H1 (cell line): ENCODE data around the gene PLEKHA4.

ENCODE experiments used
- BACH1 ChIP-seq: IDR thresholded peaks from 2 replicates; pipeline ENCODE4 v1.6.1; 2012; ENCODE audit warnings: low read length, improper control_type of control experiment
- CEBPB ChIP-seq: IDR thresholded peaks from 2 replicates; pipeline ENCODE4 v1.6.1; 2012; ENCODE audit warnings: low read depth, low read length
- CHD1 ChIP-seq: IDR thresholded peaks from 2 replicates; pipeline ENCODE4 v1.6.1; 2012; ENCODE audit warnings: low read depth, low read length, improper control_type of control experiment
- EZH2 ChIP-seq: fragments of 200-600 bp; sonication (generic); IDR thresholded peaks from 2 replicates; pipeline ENCODE4 v1.7.1; 2012; ENCODE audit warnings: low read depth, mild to moderate bottlenecking, moderate library complexity, low read length, inconsistent platforms; ENCODE audit not compliant: severe bottlenecking
- POLR2AphosphoS5 ChIP-seq: IDR thresholded peaks from 2 replicates; pipeline ENCODE4 v1.6.1; 2011; ENCODE audit warnings: low read depth, low read length
- RFX5 ChIP-seq: IDR thresholded peaks from 2 replicates; pipeline ENCODE4 v1.6.1; 2011; ENCODE audit warnings: low read depth, low read length, improper control_type of control experiment, borderline replicate concordance
- SUZ12 ChIP-seq: fragments of 200-600 bp; sonication (generic); IDR thresholded peaks from 2 replicates; pipeline ENCODE4 v1.6.1; 2012; ENCODE audit warnings: mild to moderate bottlenecking, inconsistent platforms, low read length, moderate library complexity, mixed read lengths
- TAF7 ChIP-seq: optimal IDR thresholded peaks from 2 replicates; pipeline ENCODE3; 2011; ENCODE audit warnings: low read depth, mild to moderate bottlenecking, inconsistent platforms, low read length, moderate library complexity, borderline replicate concordance
- ZNF274 ChIP-seq: IDR thresholded peaks from 2 replicates; pipeline ENCODE4 v1.7.0; 2012; ENCODE audit warnings: low read length, borderline replicate concordance; ENCODE audit errors: extremely low read depth
- TF ChIP-seq, protein P1 (sequence below), 3 experiments: IDR thresholded peaks; 1 replicate in 2 of 3; 2 replicates in 1 of 3; pipeline versions ENCODE4 v1.5.1 to v1.6.1; 2011; ENCODE audit warnings: low read length in 3 of 3, mild to moderate bottlenecking in 3 of 3, inconsistent platforms in 2 of 3, low read depth in 1 of 3, moderate library complexity in 1 of 3; ENCODE audit not compliant: insufficient read depth in 1 of 3; ENCODE audit errors: control extremely low read depth in 1 of 3

DNA sequence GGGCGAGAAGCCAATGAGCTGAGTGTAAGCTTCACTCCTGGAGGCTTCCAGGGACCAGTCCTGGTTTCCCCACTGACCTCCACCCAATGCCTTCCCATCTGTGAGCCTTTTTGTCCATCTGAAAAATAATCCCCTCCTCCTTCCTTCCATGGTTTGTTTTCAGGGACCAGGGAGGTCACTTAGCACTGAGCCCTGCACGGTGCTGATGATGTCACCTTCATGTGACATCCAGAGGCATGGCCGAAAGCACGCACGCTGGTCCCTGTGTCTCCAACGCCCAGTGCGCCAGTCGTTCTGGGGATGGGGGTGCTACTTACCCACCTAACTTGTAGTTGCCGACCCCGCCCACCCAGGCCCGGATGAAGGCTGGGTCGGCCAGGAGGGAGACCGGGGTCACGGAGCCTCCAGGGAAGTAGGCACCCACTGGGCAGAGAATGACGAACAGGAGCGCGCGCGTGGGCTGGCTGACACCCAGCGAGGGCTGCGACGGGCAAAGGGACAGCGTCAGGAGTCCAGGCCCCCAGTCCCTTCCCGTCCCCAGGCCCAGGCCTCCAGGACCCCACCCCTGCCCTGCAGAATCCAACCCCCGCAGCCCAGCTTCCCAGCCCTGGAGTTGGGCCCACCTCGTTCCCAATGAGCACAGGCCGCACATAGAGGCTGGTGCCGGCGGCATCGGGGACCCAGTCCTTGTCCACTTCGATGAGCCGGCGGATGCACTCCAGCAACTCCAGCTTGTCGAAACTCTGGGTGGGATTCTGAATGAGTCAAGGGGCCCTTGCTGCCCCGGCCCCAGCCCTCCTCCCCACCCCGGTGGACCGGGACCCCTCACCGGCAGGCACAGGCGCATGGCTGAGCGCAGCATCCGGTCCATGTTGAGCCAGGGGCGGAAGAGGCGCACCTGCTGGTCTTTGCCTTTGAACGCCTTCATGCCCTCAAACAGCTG, 68.8 kb downstream of the PLEKHA4 start:
- TF ChIP-seq BACH1 (no peak), EZH2 (no peak), CHD1 (no peak), CEBPB (no peak), ZNF274 (no peak), POLR2AphosphoS5 (no peak), RFX5 (no peak), TAF7 (no peak), SUZ12 (no peak)
- TF ChIP-seq, protein P1, sequence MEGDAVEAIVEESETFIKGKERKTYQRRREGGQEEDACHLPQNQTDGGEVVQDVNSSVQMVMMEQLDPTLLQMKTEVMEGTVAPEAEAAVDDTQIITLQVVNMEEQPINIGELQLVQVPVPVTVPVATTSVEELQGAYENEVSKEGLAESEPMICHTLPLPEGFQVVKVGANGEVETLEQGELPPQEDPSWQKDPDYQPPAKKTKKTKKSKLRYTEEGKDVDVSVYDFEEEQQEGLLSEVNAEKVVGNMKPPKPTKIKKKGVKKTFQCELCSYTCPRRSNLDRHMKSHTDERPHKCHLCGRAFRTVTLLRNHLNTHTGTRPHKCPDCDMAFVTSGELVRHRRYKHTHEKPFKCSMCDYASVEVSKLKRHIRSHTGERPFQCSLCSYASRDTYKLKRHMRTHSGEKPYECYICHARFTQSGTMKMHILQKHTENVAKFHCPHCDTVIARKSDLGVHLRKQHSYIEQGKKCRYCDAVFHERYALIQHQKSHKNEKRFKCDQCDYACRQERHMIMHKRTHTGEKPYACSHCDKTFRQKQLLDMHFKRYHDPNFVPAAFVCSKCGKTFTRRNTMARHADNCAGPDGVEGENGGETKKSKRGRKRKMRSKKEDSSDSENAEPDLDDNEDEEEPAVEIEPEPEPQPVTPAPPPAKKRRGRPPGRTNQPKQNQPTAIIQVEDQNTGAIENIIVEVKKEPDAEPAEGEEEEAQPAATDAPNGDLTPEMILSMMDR (IDR thresholded peaks at IDR 0.05; ENCODE audit: control extremely low read depth in 1 of 3, insufficient read depth in 1 of 3, low read depth in 1 of 3, low read length in 3 of 3), result no peak
